Bronchial epithelial cell (primary cell): Measurements from ENCODE around the gene ALS2CL. TPM values are rescaled to one million over a fixed set of nuclear protein-coding genes. Genes with fewer than 3 reads are reported as not detected.
"Not testable (repeated sequence)": the region's sequence is repeated elsewhere in the genome, so short reads cannot be mapped to it uniquely, and the experiment has no call there.

Source experiments
- DNase-seq: peaks from one replicate; pipeline ENCODE4 v3.0.0-alpha.2; 2010; ENCODE audit warnings: low read depth
- FAIRE-seq: peaks from 2 replicates; lab custom pipeline; 2011; peaks lifted over from hg19 to GRCh38; lab: Jason Lieb, UNC
- H3K27me3 ChIP-seq: 2 replicates; pipeline ENCODE4 v1.5.1; 2011; ENCODE audit warnings: low read length; ENCODE audit not compliant: control insufficient read depth, insufficient read depth
- H3K36me3 ChIP-seq: 2 replicates; pipeline ENCODE4 v1.5.1; 2011; ENCODE audit warnings: low read length; ENCODE audit not compliant: control insufficient read depth, insufficient read depth
- H3K4me3 ChIP-seq: 2 replicates; pipeline ENCODE4 v1.5.1; 2011; ENCODE audit warnings: mild to moderate bottlenecking, low read depth, low read length, control low read depth
- CTCF ChIP-seq: IDR thresholded peaks from 2 replicates; pipeline ENCODE4 v1.5.1; 2011; ENCODE audit warnings: mild to moderate bottlenecking, moderate library complexity, low read length, control low read depth, inconsistent platforms; ENCODE audit not compliant: insufficient read depth, severe bottlenecking
- total RNA-seq: library from RNA; depleted of rRNA; stranded (reverse); fragments of >200 nt; gene quantifications from 2 replicates; pipeline ENCODE4 v1.2.1, GENCODE V29; 2014

The ALS2CL gene
- total RNA-seq: 163 and 240 TPM in 2 replicates

- peak within 1 kb of the TSS; percentile 97 for H3K4me3 ChIP-seq
- DNase-seq (peak; percentile 51), FAIRE-seq (no peak)
- peaks cover 19% of the 10 kb centered on the region for H3K36me3 ChIP-seq
- no peaks in the 10 kb centered on the region for H3K27me3 ChIP-seq
- TF ChIP-seq CTCF: peak; percentile 4
Measured at GRCh38 chr3:46693038-46693891, at the start of gene ALS2CL. Gene ALS2CL (minus strand): TSS chr3:46693679. CDS start chr3:46689440, 4,239 bp downstream.

- no peak for TF ChIP-seq CTCF
- no peak for FAIRE-seq
- H3K27me3 ChIP-seq: no peaks in the 10 kb centered on the region
Measured at GRCh38 chr3:46742992-46743585, 49.6 kb upstream of the ALS2CL start.

GRCh38 chr3:46739565-46739964, 46.1 kb upstream of the ALS2CL start:
- not testable (repeated sequence) for FAIRE-seq, H3K4me3 ChIP-seq, H3K27me3 ChIP-seq, DNase-seq, H3K36me3 ChIP-seq

More at GRCh38 chr3:46742992-46743585, 49.6 kb upstream of the ALS2CL start:
- Histone ChIP-seq H3K36me3 (no peaks in the 10 kb centered on the region), H3K4me3 (no peak overlapping the region)
- DNase-seq: no peak

- H3K4me3 ChIP-seq: no peak overlapping the region
- no peaks in the 10 kb centered on the region for H3K27me3 ChIP-seq
- H3K36me3 ChIP-seq: no peaks in the 10 kb centered on the region
- no peak for TF ChIP-seq CTCF
- DNase-seq: no peak
- FAIRE-seq: no peak
Measured at GRCh38 chr3:46737329-46737731, 43.9 kb upstream of the ALS2CL start.

- no peak for FAIRE-seq
- H3K36me3 ChIP-seq: no peaks in the 10 kb centered on the region
- DNase-seq: no peak
- TF ChIP-seq CTCF: no peak
- no peak overlapping the region for H3K4me3 ChIP-seq
- no peaks in the 10 kb centered on the region for H3K27me3 ChIP-seq
Measured at GRCh38 chr3:46736006-46736872, 42.8 kb upstream of the ALS2CL start.

GRCh38 chr3:46734773-46735172, 41.3 kb upstream of the ALS2CL start:
- H3K27me3 ChIP-seq: no peaks in the 10 kb centered on the region
- no peak for TF ChIP-seq CTCF
- no peaks in the 10 kb centered on the region for H3K36me3 ChIP-seq
- no peak for FAIRE-seq
- no peak overlapping the region for H3K4me3 ChIP-seq
- no peak for DNase-seq
